ENCODE measurements around the gene ACTA2.

DNA sequence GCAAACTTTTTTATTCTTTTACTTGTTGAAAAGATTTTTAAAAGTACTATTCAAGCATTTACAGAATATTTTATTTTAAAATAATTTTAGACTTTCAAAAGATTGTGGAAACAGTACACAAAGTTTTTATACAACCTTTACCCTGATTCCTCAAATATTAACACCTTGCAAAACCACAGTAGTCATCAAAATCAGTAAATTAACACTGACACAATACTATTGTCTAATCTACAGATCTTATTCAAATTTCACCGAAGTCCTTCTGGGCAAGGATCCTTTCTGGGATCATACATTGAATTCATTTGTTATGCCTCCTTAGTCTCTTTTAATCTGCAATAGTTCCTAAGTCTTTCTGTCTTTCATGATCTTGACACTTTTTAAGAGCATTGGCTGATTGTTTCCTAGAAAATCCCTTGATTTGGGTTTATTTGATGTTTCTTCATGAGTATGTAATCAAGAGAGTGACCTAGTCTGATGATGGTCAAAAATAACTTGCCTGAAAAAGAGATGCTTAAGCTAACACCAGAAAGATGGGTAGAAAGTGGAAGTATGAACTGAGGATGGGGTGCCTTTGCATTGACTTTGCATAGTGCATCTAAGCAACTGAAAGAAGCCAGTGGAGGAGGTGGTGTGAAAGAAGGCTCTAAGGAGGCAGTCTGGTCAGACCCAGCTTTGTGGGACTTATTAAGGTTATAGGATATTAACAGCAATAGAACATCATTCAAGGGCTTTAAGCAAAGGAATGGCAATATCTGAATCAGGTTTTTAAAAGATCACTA lies 62.8 kb downstream of the ACTA2 start:
- TF ChIP-seq, protein P1, sequence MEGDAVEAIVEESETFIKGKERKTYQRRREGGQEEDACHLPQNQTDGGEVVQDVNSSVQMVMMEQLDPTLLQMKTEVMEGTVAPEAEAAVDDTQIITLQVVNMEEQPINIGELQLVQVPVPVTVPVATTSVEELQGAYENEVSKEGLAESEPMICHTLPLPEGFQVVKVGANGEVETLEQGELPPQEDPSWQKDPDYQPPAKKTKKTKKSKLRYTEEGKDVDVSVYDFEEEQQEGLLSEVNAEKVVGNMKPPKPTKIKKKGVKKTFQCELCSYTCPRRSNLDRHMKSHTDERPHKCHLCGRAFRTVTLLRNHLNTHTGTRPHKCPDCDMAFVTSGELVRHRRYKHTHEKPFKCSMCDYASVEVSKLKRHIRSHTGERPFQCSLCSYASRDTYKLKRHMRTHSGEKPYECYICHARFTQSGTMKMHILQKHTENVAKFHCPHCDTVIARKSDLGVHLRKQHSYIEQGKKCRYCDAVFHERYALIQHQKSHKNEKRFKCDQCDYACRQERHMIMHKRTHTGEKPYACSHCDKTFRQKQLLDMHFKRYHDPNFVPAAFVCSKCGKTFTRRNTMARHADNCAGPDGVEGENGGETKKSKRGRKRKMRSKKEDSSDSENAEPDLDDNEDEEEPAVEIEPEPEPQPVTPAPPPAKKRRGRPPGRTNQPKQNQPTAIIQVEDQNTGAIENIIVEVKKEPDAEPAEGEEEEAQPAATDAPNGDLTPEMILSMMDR (conservative IDR thresholded peaks at IDR 0.05) = no peak
- TF ChIP-seq EZH2 (IDR thresholded peaks at IDR 0.05; ENCODE audit: low read depth) = no peak

Measured in PC-9 (cell line).